ENCODE results near the gene PCGF1. TPM values are rescaled to one million over a fixed set of nuclear protein-coding genes. Genes with fewer than 3 reads are reported as not detected.

The PCGF1 gene
- total RNA-seq, 3 donors from 2014 or later (not counting 1 experiment from before 2014, with no cell fraction given): 22.9 to 35.9 (median 33.2) TPM

DNA sequence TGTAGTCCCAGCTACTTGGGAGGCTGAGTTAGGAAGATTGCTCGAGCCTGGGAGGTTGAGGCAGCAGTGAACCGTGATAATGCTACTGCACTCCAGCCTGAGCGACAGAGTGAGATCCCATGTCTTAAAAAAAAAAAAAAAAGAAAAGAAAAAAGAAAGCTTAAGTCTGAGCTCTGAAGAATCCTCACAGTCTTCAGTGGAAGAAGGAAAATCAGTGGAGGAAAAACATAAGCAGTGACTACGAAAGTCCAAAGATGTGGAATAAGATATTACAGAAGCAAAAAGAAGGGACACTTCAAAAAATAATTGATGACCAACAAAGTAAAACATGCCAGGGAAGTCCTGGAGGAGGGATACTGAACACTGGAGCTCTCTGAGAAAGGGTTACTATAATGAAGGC lies 2.8 kb upstream of the PCGF1 start:
- H3K4me1 ChIP-seq (ENCODE audit: control insufficient read depth, insufficient read depth, low read length): peaks cover 44% of the 10 kb centered on the region
- Mint-ChIP-seq H3K9me3 (no peaks in the 10 kb centered on the region), H3K4me3 (no peak overlapping the region), H3K27ac (no peak overlapping the region), H3K36me3 (no peaks in the 10 kb centered on the region), H3K4me1 (peaks cover 28 to 33% of the 10 kb centered on the region in 2 donors), H3K27me3 (ENCODE audit: low read depth in 2 of 2) (peaks cover 29 to 45% of the 10 kb centered on the region in 2 donors)
- intact Hi-C loops (cut with micrococcal nuclease): no loop called here
- ATAC-seq (no peak), DNase-seq (no peak)
- TF ChIP-seq, protein P1, sequence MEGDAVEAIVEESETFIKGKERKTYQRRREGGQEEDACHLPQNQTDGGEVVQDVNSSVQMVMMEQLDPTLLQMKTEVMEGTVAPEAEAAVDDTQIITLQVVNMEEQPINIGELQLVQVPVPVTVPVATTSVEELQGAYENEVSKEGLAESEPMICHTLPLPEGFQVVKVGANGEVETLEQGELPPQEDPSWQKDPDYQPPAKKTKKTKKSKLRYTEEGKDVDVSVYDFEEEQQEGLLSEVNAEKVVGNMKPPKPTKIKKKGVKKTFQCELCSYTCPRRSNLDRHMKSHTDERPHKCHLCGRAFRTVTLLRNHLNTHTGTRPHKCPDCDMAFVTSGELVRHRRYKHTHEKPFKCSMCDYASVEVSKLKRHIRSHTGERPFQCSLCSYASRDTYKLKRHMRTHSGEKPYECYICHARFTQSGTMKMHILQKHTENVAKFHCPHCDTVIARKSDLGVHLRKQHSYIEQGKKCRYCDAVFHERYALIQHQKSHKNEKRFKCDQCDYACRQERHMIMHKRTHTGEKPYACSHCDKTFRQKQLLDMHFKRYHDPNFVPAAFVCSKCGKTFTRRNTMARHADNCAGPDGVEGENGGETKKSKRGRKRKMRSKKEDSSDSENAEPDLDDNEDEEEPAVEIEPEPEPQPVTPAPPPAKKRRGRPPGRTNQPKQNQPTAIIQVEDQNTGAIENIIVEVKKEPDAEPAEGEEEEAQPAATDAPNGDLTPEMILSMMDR (IDR thresholded peaks at IDR 0.05): no peak
- H3K9me3 ChIP-seq (ENCODE audit: control insufficient read depth, insufficient read depth, low read length): no peaks in the 10 kb centered on the region
- no peak overlapping the region for H3K27ac ChIP-seq (ENCODE audit: low read length)
- H3K27me3 ChIP-seq (ENCODE audit: control insufficient read depth, insufficient read depth, low read length): peaks cover 39% of the 10 kb centered on the region
- H3K4me3 ChIP-seq (ENCODE audit: low read length): no peak overlapping the region
- WGBS (ENCODE audit: insufficient coverage): 85% methylated on average over 4 of the region's 4 CpGs
- peaks cover 7% of the 10 kb centered on the region for H3K36me3 ChIP-seq (ENCODE audit: control insufficient read depth, insufficient read depth, low read length)

DNA sequence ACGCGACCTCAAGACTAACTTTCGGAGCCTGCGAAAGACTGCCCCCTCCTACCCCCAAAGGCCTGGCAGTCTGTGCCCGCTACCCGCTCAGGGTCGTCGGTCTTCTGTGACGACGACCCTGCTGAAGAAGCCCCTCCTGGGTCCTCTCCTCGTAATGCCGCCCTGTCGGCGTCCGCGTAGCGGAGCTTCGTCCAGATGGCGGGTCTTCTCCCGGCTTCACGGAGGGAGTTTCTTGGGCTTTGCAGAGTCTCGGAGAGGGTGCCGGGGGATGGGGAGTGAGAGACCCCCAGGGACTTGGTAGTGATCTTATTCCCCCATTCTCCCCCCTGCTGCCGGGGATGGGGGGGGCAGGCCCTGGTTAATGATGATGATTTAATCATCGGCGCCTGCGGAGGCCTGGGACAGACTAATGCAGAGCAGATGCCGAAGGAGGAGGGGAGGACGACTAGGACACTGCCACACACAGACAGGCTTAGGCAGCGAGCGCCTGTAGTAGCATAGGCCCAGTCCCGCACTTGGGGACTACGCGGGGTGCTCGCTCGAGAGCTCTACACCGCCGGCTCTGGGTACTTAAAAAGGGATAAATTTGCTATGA lies 528 bp upstream of the PCGF1 start:
- Histone ChIP-seq H3K27me3 (ENCODE audit: control insufficient read depth, insufficient read depth, low read length) (peaks cover 18% of the 10 kb centered on the region), H3K27ac (ENCODE audit: low read length) (peak overlapping the region; percentile 97), H3K4me3 (ENCODE audit: low read length) (peak overlapping the region; percentile 86), H3K9me3 (ENCODE audit: control insufficient read depth, insufficient read depth, low read length) (no peaks in the 10 kb centered on the region), H3K4me1 (ENCODE audit: control insufficient read depth, insufficient read depth, low read length) (peaks cover 39% of the 10 kb centered on the region), H3K36me3 (ENCODE audit: control insufficient read depth, insufficient read depth, low read length) (peaks cover 7% of the 10 kb centered on the region)
- TF ChIP-seq, protein P1 (IDR thresholded peaks at IDR 0.05): no peak
- Mint-ChIP-seq H3K36me3 (no peaks in the 10 kb centered on the region), H3K27me3 (ENCODE audit: low read depth in 2 of 2) (peaks cover 25 to 35% of the 10 kb centered on the region in 2 donors), H3K9me3 (no peaks in the 10 kb centered on the region), H3K27ac (peak overlapping the region; percentile 100), H3K4me1 (peaks cover 38 to 52% of the 10 kb centered on the region in 2 donors), H3K4me3 (peak overlapping the region; percentile 100)
- intact Hi-C loops (cut with micrococcal nuclease): loop anchor here (1.0 kb wide), 3 partner anchors 21 to 50 kb away; partner anchors contain the start of genes AUP1, HTRA2, TTC31 and WBP1
- ATAC-seq (peak in 1 of 3 donors; percentile 4), DNase-seq (peak in 1 of 2 donors; percentile 47)
- WGBS (ENCODE audit: insufficient coverage): 18% methylated on average over 35 of the region's 38 CpGs

DNA sequence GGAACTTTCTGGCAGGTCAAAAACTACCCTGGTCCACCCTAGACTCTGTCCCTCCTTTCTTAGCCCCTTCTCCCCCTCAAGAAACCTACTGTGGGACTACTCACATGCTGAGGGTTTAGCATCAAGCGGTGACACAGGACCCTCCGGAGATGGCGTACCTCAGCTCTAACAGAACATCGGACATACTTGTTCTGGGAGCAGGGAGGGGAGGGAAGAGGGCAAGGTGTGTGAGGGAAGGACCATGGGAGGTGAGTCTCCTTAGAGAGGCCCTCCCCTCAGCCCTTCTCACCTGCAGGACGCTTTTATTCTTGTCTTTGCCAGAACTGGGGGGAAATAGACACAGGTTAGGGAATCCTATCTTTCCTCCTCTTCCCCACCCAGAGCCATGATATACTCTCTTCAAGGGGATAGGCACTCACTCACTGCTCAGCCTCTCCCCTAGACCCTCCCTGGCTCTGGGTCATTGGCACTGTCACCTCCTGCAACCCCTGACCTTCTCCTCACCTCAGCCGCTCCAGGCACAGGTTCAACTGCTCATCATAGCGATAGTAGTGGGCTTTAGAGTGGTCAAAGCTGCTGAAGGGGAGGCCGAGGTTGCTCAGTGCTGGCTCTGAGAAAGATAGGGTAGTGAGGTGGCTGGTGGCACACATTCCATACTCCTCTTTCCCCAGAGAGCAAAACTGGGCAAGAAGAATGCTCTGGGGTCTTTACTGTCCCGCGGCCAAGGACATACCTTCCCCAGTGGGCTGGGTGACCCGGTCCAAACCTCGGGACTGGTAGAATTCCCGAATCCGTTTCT lies 1.8 kb downstream of the PCGF1 start:
- DNase-seq: no peak
- Histone ChIP-seq H3K27ac (ENCODE audit: low read length) (no peak overlapping the region), H3K4me3 (ENCODE audit: low read length) (no peak overlapping the region), H3K27me3 (ENCODE audit: control insufficient read depth, insufficient read depth, low read length) (peaks cover 4% of the 10 kb centered on the region), H3K36me3 (ENCODE audit: control insufficient read depth, insufficient read depth, low read length) (peaks cover 7% of the 10 kb centered on the region), H3K4me1 (ENCODE audit: control insufficient read depth, insufficient read depth, low read length) (peaks cover 52% of the 10 kb centered on the region), H3K9me3 (ENCODE audit: control insufficient read depth, insufficient read depth, low read length) (no peaks in the 10 kb centered on the region)
- 98% methylated on average over 11 of the region's 14 CpGs for WGBS (ENCODE audit: insufficient coverage)
- peaks cover 5 to 14% of the 10 kb centered on the region in 2 donors for H3K27me3 Mint-ChIP-seq (ENCODE audit: low read depth in 2 of 2)
- TF ChIP-seq, protein P1 (IDR thresholded peaks at IDR 0.05): no peak
- H3K36me3 Mint-ChIP-seq: no peaks in the 10 kb centered on the region
- H3K27ac Mint-ChIP-seq: peak overlapping the region in 1 of 2 donors; percentile 90
- H3K9me3 Mint-ChIP-seq: no peaks in the 10 kb centered on the region
- peak overlapping the region; percentile 80 for H3K4me3 Mint-ChIP-seq
- no peak for ATAC-seq
- intact Hi-C loops (cut with micrococcal nuclease): no loop called here
- H3K4me1 Mint-ChIP-seq: peaks cover 46 to 69% of the 10 kb centered on the region in 2 donors

Data from natural killer cell (primary cell).